Measurements from ENCODE around the gene DEPDC5.
"Not testable (repeated sequence)": the region's sequence is repeated elsewhere in the genome, so short reads cannot be mapped to it uniquely, and the experiment has no call there.

Gene DEPDC5

DNA sequence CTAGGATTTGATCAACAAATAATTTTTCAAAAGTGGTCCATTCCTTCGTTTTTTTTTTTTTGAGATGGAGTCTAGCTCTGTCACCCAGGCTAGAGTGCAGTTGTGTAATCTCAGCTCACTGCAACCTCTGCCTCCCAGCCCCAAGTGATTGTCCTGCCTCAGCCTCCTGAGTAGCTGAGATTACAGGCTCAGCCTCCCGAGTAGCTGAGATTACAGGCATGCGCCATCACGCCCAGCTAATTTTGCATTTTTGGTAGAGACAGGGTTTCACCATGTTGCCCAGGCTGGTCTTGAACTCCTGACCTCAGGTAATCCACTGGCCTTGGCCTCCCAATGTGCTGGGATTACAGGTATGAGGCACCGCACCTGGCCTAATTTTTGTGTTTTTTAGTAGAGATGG lies 5.0 kb downstream of the DEPDC5 start:
- H3K9me3 Mint-ChIP-seq, H3K27ac Mint-ChIP-seq, H3K4me3 Mint-ChIP-seq, H3K27me3 Mint-ChIP-seq: not testable (repeated sequence)
- Mint-ChIP-seq H3K4me1 (ENCODE audit: low read depth) (peaks cover 15% of the 10 kb centered on the region), H3K36me3 (ENCODE audit: low read depth) (peaks cover 17% of the 10 kb centered on the region)

DNA sequence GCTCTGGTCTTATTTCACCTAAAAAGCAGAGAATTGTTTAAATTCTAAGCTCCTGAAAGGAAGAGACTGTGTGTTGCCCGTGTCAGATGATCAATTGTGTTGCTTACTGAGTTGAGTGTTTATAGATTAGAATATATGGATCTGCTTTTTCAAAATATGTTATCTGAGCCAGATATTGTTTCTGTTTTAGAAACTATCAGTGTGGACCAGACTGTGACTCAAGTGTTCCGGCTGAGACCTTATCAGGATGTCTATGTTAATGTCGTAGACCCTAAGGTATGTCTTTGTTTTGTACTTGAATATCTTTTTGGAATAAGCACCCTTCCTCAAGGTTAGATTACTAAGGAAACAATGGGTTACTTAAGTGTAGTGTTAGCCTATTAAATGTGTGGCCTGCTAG lies 11.0 kb downstream of the DEPDC5 start:
- Mint-ChIP-seq H3K27ac (peak overlapping the region; percentile 29), H3K36me3 (ENCODE audit: low read depth) (peaks cover 51% of the 10 kb centered on the region), H3K9me3 (no peaks in the 10 kb centered on the region), H3K27me3 (no peaks in the 10 kb centered on the region), H3K4me3 (no peak overlapping the region), H3K4me1 (ENCODE audit: low read depth) (peaks cover 20% of the 10 kb centered on the region)

DNA sequence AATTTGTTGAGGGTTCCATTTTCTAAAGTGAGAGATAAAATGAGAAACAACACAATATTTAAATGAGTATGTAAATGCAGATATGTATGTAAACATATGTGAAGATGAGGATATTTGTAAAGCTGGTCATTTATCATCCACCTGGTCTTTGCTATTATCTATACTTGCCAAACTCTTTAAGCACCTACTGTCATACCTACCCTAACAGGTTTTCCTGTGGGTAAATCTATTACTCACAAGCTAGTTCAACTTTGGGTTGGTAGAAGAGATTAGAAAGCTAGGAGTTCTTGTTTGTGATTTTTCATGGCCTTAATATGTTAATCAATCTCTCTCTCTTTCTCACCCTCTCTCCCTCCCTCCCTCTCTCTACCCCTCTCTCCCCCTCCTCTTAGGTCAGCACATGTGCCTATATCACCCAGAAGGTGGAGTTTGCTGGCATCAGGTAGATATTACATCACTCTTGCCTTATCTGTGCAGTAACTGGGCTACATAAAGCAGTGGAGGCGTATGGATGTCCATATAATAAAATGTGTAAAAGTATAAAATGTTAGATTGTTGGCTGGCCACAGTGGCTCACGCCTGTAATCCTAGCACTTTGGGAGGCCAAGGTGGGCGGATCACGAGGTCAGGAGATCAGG lies 14.7 kb downstream of the DEPDC5 start:
- Mint-ChIP-seq H3K4me3 (no peak overlapping the region), H3K9me3 (no peaks in the 10 kb centered on the region), H3K36me3 (ENCODE audit: low read depth) (peaks cover 43% of the 10 kb centered on the region), H3K4me1 (ENCODE audit: low read depth) (peaks cover 20% of the 10 kb centered on the region), H3K27me3 (no peaks in the 10 kb centered on the region), H3K27ac (peak overlapping the region; percentile 31)

DNA sequence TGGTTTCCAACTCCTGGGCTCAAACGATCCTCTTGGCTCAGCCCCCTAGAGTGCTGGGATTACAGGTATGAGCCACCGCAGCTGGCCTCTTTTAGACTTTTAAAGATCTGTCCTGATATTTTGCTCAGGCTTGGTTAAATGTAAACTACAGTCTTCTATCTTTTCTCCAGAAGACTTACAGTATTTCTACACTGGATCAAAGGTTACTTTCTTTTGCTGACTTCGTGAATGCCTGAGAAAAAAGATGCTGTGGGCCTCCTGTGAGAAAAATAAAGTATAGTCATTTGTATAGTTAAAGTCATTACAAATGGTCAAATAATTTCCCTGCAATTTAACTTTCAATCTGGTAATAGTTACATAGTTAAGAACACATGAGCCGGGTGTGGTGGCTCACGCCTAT lies 19.6 kb downstream of the DEPDC5 start:
- no peak overlapping the region for H3K27ac Mint-ChIP-seq
- H3K9me3 Mint-ChIP-seq, result no peaks in the 10 kb centered on the region
- no peaks in the 10 kb centered on the region for H3K27me3 Mint-ChIP-seq
- H3K4me3 Mint-ChIP-seq, result no peak overlapping the region
- peaks cover 13% of the 10 kb centered on the region for H3K4me1 Mint-ChIP-seq (ENCODE audit: low read depth)
- peaks cover 34% of the 10 kb centered on the region for H3K36me3 Mint-ChIP-seq (ENCODE audit: low read depth)

DNA sequence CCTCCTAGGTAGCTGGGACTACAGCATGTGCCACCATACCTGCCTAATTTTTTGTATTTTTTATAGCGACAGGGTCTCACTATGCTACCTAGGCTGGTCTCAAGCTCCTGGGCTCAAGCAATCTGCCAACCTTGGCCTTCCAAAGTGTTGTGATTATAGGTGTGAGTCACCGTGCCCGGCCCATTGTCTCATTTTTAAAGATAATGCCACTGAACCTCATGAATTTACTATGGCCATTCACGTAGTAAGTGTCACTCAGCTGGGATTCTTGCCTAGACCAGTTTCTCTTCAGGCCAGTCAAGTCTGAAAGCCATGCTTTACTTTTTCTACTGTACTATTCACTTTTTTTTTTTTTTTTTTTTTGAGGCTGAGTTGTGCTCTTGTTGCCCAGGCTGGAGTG lies 22.4 kb downstream of the DEPDC5 start:
- peaks cover 39% of the 10 kb centered on the region for H3K36me3 Mint-ChIP-seq (ENCODE audit: low read depth)
- no peaks in the 10 kb centered on the region for H3K4me1 Mint-ChIP-seq (ENCODE audit: low read depth)
- no peak overlapping the region for H3K27ac Mint-ChIP-seq
- no peaks in the 10 kb centered on the region for H3K27me3 Mint-ChIP-seq
- H3K4me3 Mint-ChIP-seq, result no peak overlapping the region
- no peaks in the 10 kb centered on the region for H3K9me3 Mint-ChIP-seq

DNA sequence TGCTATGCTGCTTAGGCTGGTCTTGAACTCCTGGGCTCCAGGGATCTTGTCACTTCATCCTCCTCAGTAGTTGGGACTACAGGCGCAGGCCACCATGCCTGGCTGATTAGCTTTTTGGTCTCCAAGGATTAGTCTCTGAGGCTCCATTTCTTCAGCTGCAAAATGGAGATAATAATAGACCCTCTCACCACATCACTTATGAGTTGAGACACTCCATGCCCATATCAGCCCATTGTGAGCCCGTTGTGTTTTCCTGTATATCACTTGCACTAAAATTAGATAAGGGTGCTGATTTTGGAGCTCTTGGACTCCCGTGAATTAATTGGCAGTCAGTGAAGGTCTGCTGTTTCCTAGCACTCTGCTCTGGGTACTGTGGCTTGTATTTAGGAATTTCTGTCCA lies 36.0 kb downstream of the DEPDC5 start:
- Mint-ChIP-seq H3K4me3 (no peak overlapping the region), H3K36me3 (ENCODE audit: low read depth) (peaks cover 32% of the 10 kb centered on the region), H3K9me3 (no peaks in the 10 kb centered on the region), H3K27ac (no peak overlapping the region), H3K4me1 (ENCODE audit: low read depth) (peaks cover 9% of the 10 kb centered on the region), H3K27me3 (no peaks in the 10 kb centered on the region)

DNA sequence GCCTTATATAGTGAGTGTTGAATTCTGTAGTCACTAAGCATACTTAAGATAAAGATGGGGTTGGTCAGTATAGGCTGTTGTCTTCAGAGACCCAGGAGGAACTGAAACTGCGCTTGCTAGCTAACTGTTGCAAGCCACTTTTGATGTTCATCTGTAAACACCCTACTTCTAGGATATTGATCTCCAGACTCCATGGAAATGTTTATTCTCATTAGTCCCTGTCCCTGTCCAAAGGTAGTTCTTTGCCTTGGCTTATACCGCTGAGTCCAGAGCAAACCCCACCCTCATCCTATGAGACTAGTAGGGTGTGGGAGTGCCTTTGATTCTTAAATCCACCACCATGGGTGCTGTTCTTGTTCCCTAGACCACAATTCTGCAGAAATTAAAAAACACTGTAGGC lies 36.4 kb downstream of the DEPDC5 start:
- H3K4me3 Mint-ChIP-seq, result no peak overlapping the region
- no peaks in the 10 kb centered on the region for H3K27me3 Mint-ChIP-seq
- H3K4me1 Mint-ChIP-seq (ENCODE audit: low read depth), result peaks cover 9% of the 10 kb centered on the region
- H3K9me3 Mint-ChIP-seq, result no peaks in the 10 kb centered on the region
- H3K27ac Mint-ChIP-seq, result no peak overlapping the region
- H3K36me3 Mint-ChIP-seq (ENCODE audit: low read depth), result peaks cover 29% of the 10 kb centered on the region

DNA sequence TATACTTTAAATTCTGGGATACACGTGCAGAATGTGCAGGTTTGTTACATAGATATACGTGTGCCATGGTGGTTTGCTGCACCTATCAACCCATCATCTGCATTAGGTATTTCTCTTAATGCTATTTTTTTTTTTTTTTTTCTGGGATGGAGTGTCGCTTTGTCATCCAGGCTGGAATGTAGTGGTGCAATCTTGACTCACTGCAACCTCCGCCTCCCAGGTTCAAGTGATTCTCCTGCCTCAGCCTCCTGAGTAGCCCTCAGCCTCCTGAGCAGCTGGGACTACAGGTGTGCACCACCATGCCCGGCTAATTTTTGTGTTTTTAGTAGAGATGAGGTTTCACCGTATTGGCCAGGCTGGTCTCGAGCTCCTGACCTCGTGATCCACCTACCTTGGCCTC lies 45.5 kb downstream of the DEPDC5 start:
- H3K36me3 Mint-ChIP-seq (ENCODE audit: low read depth), result peaks cover 51% of the 10 kb centered on the region
- H3K4me1 Mint-ChIP-seq (ENCODE audit: low read depth); H3K27me3 Mint-ChIP-seq; H3K27ac Mint-ChIP-seq; H3K9me3 Mint-ChIP-seq; H3K4me3 Mint-ChIP-seq: not testable (repeated sequence)

DNA sequence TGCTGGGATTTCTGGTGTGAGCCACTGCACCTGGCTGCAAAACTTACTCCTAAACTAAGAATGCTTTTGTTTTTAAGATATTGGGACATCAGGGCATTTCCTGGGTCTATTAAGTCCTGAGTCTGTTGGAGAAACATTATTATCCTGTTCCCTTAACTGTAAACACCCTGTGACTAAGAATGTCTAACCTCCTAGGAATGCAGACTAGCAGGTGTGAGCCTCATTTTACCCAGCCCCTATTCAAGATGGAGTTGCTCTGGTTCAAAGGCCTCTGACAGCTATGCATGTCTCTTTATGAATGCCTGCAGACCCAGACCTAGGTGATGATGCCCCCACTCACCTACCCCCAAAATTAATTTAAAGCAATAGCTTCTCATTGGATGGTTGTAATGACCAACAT lies 46.2 kb downstream of the DEPDC5 start:
- Mint-ChIP-seq H3K4me3 (no peak overlapping the region), H3K36me3 (ENCODE audit: low read depth) (peaks cover 56% of the 10 kb centered on the region), H3K27me3 (no peaks in the 10 kb centered on the region), H3K27ac (no peak overlapping the region), H3K9me3 (no peaks in the 10 kb centered on the region), H3K4me1 (ENCODE audit: low read depth) (no peaks in the 10 kb centered on the region)

DNA sequence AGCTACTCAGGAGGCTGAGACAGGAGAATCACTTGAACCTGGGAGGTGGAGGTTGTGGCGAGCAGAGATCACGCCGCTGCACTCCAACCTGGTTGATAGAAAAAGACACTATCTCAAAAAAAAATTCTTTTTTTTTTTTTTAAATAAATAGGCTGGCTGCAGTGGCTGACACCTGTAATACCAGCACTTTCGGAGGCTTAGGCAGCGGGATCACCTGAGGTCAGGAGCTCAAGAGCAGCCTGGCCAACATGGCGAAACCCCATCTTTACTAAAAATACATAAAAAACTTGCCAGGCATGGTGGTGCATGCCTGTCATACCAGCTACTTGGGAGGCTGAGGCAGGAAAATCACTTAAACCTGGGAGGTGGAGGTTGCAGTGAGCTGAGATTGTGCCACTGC lies 47.0 kb downstream of the DEPDC5 start:
- H3K27me3 Mint-ChIP-seq; H3K9me3 Mint-ChIP-seq; H3K27ac Mint-ChIP-seq; H3K4me3 Mint-ChIP-seq; H3K4me1 Mint-ChIP-seq (ENCODE audit: low read depth): not testable (repeated sequence)
- H3K36me3 Mint-ChIP-seq (ENCODE audit: low read depth), result peaks cover 64% of the 10 kb centered on the region

DNA sequence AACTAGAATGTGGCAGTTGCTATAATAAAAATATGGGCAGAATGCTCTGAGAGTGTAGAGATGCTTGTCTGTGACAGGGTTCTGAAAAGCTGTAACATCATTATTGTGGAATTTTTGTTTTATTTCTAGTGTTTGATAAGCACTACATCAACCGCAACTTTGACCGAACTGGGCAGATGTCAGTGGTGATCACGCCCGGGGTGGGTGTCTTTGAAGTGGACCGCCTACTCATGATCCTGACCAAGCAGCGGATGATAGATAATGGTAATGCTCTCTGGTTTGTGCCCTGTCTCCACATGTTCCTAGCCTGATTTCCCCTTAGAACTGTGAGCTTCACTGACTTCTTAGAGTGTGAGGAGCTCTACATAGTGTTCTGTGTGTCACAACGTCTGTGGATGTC lies 48.8 kb downstream of the DEPDC5 start:
- H3K27ac Mint-ChIP-seq, result no peak overlapping the region
- no peaks in the 10 kb centered on the region for H3K9me3 Mint-ChIP-seq

DNA sequence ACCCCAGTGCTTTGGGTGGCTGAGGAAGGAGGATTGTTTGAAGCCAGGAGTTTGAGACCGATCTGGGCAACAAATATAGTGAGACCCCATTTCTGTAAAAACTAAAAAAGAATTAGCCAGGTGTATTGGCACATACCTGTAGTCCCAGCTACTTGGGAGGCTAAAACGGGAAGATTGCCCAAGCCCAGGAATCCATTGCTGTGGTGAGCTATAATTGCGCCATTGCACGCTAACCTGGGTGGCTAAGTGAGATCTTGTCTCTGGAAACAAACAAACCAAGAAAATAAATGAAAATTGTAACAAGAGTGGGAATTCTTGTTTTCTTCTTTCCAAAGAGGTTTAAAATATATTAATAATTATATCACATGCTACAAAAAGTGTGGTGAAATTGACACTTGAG lies 52.9 kb downstream of the DEPDC5 start:
- Mint-ChIP-seq H3K27ac (no peak overlapping the region), H3K9me3 (no peaks in the 10 kb centered on the region), H3K4me1 (ENCODE audit: low read depth) (no peaks in the 10 kb centered on the region), H3K36me3 (ENCODE audit: low read depth) (peaks cover 77% of the 10 kb centered on the region), H3K4me3 (no peak overlapping the region), H3K27me3 (no peaks in the 10 kb centered on the region)

More for the DNA sequence above, 48.8 kb downstream of the DEPDC5 start:
- Mint-ChIP-seq H3K36me3 (ENCODE audit: low read depth) (peaks cover 71% of the 10 kb centered on the region), H3K27me3 (no peaks in the 10 kb centered on the region), H3K4me3 (no peak overlapping the region), H3K4me1 (ENCODE audit: low read depth) (no peaks in the 10 kb centered on the region)

DNA sequence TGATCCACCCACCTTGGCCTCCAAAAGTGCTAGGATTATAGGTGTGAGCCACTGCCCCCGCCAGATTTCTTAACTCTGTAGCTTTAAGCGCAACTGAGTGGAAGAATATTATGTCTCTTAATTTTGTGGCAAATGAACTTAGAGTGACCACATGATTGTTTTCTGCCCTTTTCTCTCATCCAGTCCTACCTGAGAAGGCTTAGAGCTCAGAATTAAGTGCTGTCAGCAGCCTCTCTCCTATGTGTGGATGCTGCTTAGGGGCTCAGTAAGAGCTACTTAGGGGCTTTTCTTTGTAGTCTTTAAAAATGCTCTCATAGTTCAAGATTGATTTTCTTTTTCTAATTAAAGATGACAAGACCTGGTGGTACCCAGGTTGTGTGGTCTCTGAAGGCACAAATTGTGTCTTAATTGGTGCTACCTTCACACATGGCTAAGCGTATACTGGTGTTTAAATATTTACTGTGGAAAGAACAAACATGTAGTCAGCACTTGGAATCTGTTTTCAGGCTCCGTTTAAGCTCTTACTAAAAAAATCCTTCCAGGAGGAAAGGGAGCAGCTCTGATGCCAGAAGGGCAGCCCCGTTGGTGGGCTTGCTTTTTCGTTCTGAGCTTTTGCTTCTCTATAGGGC lies 59.3 kb downstream of the DEPDC5 start:
- Mint-ChIP-seq H3K4me3 (no peak overlapping the region), H3K36me3 (ENCODE audit: low read depth) (peaks cover 70% of the 10 kb centered on the region), H3K9me3 (no peaks in the 10 kb centered on the region), H3K27me3 (no peaks in the 10 kb centered on the region), H3K4me1 (ENCODE audit: low read depth) (peaks cover 2% of the 10 kb centered on the region), H3K27ac (no peak overlapping the region)

DNA sequence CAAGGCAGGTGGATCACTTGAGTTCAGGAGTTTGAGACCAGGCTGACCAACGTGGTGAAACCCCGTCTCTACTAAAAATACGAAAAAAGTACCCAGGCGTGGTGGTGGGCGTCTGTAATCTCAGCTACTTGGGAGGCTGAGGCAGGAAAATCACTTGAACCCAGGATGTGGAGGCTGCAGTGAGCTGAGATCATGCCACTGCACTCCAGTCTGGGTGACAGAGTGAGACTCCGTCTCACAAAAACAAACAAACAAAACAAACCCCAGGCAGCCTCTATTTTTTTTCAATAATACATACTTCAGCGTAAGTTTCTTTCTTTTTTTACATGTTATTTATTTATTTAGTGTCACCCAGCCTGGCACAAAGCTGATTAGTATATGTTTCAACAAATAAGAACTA lies 60.1 kb downstream of the DEPDC5 start:
- H3K4me3 Mint-ChIP-seq, H3K27ac Mint-ChIP-seq, H3K9me3 Mint-ChIP-seq, H3K27me3 Mint-ChIP-seq: not testable (repeated sequence)
- Mint-ChIP-seq H3K4me1 (ENCODE audit: low read depth) (peaks cover 10% of the 10 kb centered on the region), H3K36me3 (ENCODE audit: low read depth) (peaks cover 78% of the 10 kb centered on the region)

DNA sequence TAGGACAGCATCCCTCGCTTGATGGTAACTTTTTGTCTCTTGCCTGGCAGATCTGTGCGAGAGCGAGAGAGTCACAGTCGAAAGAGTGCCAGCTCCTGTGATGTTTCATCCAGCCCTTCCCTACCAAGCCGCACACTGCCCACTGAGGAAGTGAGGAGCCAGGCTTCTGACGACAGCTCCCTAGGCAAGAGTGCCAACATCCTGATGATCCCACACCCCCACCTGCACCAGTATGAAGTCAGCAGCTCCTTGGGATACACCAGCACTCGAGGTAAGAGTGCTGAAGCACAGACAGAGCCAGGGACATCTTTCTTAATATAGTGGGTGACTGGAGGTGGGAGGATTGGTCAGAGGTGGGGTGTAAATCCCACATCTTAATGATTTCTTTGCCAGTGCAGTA lies 61.1 kb downstream of the DEPDC5 start:
- Mint-ChIP-seq H3K36me3 (ENCODE audit: low read depth) (peaks cover 80% of the 10 kb centered on the region), H3K27me3 (no peaks in the 10 kb centered on the region), H3K4me1 (ENCODE audit: low read depth) (peaks cover 18% of the 10 kb centered on the region), H3K27ac (no peak overlapping the region), H3K4me3 (no peak overlapping the region), H3K9me3 (no peaks in the 10 kb centered on the region)

DNA sequence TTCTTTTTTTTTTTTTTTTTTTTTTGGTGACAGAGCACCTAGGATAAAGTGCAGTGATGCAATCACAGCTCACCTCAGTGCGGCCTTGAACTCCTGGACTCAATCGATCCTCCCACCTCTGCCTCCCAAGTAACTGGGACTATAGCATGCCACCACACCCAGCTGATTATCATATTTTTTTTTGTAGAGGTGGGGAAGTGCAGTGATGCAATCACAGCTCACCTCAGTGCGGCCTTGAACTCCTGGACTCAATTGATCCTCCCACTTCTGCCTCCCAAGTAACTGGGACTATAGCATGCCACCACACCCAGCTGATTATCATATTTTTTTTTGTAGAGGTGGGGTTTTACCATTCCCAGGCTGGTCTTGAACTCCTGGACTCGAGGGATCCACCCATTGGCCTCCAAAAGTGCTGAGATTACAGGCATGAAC lies 61.6 kb downstream of the DEPDC5 start:
- not testable (repeated sequence) for H3K4me3 Mint-ChIP-seq, H3K27me3 Mint-ChIP-seq, H3K27ac Mint-ChIP-seq, H3K9me3 Mint-ChIP-seq
- Mint-ChIP-seq H3K36me3 (ENCODE audit: low read depth) (peaks cover 78% of the 10 kb centered on the region), H3K4me1 (ENCODE audit: low read depth) (peaks cover 18% of the 10 kb centered on the region)
